HG03025 (cell line): Measurements from ENCODE around the gene FAHD2B.
"Not testable (repeated sequence)": the region's sequence is repeated elsewhere in the genome, so short reads cannot be mapped to it uniquely, and the experiment has no call there.

Source experiments
- ATAC-seq: cut with Tn5 transposase; IDR thresholded peaks from one replicate; pipeline ENCODE4 v1.9.1; 2021; ENCODE audit warnings: mild to moderate bottlenecking, moderate library complexity; ENCODE audit not compliant: unreplicated experiment, low FRiP score

Gene FAHD2B, protein sequence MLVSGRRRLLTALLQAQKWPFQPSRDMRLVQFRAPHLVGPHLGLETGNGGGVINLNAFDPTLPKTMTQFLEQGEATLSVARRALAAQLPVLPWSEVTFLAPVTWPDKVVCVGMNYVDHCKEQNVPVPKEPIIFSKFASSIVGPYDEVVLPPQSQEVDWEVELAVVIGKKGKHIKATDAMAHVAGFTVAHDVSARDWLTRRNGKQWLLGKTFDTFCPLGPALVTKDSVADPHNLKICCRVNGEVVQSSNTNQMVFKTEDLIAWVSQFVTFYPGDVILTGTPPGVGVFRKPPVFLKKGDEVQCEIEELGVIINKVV

DNA sequence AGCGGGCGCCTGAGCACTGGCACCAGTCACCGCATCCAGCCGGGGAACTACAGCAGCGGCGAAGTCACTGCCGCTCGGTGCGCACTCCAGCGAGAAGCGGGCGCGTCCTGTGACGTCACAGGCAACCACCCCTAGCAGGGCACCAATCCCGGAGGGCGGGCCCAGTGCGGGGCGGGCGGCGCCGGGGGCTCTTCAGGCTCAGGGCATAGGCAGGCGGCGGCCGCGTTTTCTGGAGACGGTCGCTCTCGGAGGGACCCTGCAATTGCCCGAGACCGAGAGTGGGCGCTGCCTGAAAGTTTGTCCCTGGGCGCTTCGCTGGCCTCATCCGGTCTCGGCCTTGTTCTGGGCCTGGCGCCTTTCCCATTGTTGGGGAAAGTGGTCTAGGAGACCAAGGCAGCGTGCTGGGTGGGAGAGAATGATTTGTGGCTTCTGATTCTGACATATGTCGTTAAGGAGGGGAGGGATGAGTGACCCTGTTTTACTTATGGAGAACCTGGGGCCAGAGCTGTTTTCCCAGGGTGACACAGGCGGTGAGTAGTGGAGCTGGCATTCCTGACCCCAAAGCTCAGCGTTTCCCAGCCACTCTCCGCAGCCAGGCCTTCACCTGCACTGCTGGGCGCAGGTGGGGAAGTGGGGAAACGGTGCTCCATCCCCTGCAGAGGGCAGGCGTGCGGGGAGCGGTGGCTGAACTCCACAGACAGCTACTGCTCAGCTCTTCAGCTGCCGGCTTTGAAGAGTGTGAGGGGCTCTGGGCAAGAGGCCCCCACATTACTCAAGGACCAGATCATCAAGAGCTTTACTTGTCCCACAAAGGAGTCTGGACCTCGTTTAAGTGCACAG, at the start of gene FAHD2B:
Gene FAHD2B, minus strand, starts transcription at position 111 of the 840 bp plus-strand sequence. CDS start 3,176 bp downstream, outside the sequence.
- ATAC-seq = peak; percentile 74

DNA sequence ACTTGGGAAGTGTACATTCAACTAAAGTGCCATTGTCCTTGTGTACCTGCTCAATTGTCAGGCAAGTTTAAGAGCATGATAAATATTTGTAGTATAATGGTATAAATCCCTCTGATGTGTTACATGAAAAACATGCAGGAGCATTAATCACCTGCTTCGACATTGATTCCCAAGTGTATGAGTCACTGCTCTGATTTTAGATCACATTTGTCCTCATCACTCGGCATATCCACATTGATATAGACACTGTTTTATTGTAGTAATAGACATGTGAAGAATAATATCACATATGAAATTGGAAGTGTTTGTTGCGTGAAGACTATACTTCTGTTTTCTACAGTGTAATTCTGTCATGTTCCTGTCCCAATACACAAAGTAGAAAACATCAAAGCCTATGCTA, 49.3 kb upstream of the FAHD2B start:
- not testable (repeated sequence) for ATAC-seq

DNA sequence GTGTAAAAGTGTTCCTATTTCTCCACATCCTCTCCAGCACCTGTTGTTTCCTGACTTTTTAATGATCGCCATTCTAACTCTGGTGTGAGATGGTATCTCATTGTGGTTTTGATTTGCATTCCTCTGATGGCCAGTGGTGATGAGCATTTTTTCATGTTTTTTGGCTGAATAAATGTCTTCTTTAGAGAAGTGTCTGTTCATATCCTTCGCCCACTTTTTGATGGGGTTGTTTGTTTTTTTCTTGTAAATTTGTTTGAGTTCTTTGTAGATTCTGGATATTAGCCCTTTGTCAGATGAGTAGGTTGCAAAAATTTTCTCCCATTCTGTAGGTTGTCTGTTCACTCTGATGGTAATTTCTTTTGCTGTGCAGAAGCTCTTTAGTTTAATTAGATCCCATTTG, 34.4 kb upstream of the FAHD2B start:
- ATAC-seq = not testable (repeated sequence)

DNA sequence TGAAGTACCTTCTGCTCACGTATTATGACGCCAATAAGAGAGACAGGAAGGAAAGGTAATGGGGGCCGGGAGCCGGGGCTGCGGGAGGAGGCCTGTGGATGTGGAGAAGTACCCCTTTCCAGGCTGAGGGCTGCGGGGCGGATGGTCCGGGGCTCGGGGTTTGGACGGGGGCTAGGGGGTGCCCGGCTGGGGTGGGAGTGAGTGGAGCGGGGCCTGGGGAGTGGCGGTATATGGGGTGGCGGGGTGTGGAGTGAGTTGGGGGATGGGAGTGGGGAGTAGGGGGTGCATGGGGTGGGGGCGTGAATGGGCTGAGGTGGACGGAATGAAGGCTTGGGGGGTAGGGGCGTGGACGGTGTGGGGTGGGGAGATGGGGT, 19.2 kb upstream of the FAHD2B start:
- ATAC-seq = not testable (repeated sequence)

DNA sequence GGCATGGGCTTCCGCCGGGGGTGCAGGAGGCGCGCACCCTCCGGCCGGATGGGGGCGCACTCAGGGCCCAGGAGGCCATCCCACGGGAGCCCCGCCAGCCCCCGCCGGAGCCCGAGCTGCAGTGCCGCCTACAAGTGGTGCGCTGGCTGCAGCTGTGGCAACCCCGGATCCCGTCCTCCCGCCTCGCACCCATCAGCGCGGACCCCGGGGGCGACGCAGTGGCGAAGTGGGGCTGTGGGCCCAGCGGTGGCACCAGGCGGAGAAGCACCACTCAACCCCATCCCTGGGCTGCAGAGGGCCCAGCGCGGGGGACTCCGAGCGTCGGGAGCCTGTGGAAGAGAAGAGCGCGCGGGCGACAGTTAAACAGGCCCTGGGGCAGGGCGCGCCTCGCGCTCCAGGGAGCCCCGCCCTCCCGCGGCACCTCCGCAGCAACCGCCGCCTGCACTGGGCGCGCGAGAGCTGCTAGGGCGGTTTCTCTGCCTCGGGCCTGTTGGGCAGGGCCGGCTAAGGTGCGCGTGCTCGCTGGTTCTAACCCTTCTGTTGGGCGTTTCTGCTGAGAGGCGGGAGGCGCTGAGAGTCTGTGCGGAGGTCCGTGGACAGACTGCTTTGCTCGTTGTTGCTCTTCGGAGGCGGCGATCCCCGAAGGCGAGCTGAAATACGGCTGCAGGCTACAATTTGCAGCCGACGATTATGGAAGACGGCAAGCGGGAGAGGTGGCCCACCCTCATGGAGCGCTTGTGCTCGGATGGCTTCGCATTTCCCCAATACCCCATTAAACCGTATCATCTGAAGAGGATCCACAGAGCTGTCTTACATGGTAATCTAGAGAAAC, 18.6 kb upstream of the FAHD2B start, which contains the start of gene ANKRD36:
Gene ANKRD36, plus strand, starts transcription at position 104 of the 832 bp plus-strand sequence. Its CDS starts 587 bp downstream, at position 691.
- ATAC-seq = peak; percentile 86

DNA sequence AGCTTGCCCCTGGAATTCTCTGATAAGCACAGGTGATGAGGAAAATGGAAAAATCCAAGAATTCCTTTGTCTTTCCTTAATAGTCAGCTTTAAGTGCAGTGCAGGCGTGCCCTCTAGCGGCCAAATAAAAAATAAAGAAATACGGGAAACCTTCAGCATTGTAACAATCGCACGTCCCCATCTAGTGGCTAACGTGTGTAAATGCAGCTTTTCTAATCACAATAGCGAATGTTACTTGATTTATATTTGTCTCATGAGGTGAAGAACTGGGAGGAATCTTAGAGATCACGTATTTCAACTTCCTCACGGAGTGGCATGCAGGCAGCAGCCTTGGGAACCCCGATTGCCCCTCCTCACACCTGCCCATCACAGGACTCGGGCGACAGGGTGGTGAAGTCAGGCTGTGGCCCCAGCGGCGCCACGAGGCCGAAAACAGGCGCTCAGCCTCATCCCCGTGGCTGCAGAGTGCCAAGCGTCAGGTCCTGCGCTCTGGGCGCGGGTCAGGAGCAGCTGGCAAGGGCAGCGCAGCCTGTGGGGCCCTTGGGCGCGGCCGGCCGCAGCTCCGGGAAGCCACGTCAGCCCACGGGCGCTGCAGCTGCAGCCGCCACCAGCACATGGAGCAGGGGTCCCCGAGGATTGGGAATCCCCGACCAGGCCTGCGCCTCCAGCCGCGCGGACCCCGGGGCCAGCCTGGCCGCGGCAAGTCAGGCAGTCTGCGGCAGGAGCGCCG, 17.8 kb upstream of the FAHD2B start:
- not testable (repeated sequence) for ATAC-seq

DNA sequence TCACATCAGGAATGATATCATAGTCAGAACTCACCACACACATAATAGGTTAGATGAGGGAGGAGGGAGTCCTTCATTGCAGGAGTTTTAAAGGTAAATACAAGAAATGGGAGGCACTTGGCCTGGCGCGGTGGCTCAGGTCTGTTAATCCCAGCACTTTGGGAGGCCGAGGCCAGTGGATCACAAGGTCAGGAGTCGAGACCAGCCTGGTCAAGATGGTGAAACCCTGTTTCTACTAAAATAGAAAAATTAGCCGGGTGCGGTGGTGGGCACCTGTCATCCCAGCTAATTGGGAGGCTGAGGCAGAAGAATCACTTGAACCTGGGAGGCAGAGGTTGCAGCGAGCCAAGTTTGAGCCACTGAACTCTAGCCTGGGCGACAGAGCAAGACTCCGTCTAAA, 16.6 kb upstream of the FAHD2B start:
- ATAC-seq = not testable (repeated sequence)

DNA sequence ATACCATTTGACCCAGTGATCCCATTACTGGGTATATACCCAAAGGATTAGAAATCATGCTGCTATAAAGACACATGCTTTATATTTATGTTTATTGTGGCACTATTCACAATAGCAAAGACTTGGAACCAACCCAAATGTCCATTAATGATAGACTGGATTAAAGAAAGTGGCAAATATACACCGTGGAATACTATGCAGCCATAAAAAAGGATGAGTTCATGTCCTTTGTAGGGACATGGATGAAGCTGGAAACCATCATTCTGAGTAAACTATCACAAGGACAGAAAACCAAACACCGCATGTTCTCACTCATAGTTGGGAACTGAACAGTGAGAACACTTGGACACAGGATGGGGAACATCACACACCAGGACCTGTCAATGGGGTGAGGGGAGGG, 12.2 kb upstream of the FAHD2B start:
- not testable (repeated sequence) for ATAC-seq

DNA sequence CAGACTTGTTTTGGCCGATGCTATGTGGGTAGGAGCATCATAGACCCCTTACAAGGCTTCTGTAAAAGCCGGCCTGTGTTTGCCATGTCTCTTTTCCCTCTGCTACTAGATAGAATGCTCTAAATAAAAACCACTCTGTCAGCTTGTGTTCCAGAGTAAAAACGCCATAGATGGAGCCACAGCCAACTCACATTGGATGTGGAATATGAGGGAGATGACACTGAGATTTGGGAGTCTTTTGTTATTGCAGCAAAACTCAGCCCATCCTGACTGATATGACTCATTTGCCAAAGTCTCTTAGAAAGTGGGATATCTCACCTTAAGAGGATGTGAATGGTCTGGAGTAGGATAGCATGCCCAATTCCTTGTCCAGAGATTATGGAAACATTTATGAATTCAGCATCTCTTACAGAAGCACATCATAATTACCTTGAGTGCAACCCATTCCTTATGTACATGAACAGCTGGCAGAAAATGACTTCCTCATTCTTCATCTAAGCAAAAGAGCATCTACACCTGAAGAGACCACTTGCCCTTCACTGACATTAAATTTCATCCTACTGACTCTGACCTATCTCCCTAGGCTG, 4.2 kb upstream of the FAHD2B start:
- not testable (repeated sequence) for ATAC-seq

DNA sequence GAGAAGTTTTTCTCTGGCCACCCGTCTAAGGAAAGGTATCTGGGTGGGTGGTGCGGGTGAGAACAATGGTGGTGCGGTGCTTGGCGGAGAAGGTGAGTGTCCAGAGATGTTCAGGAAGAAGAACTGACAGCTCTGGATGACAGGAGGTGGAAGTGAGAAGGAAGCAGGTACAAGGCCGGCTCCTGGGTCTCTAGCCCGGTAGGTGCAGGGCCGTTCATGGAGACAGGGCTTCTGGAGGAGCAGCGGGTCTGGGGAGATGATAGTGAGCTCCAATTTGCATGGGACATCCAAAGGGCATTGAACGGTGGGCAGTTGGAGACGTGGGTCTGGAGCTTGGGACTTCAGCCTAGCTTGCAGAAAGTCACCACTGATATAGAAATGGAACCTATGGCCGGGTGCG, 979 bp upstream of the FAHD2B start:
- no peak for ATAC-seq

DNA sequence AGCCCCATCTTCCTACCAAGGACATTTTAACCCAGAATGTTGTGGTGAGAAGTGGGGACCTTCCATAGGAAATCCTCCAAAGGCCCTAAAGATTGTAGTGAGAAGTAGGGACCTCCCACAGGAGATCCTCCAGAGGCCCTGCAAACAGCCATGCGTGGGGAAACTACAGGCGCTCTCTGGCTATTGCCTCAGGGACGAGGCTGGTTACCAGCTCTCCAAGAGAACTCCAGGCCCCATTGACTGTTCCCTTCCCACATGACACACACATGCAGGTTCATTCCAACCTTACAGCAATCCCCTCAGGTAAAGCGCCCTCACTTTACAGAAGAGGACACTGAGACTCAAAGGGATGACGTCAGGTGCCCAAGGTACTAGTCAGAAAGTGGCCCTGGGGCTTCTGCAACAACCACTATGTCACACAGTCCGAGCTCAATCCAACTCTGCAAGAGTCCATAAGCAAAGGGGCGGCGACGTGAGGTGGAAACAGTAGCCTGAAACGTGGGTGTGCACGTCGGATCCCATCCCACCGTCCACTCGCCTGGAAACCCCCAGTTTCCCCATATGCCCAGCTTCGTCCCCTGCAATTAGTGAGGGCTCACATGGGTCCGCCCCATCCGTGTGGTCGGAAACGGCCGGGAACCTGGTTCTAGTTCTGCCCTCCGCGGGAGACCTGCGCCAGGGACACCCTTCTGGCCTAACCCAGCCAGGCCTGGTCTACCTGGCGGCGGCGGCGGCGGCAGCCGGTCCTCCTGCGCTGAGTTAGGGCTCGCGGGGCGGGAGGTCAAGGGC, 505 bp downstream of the FAHD2B start:
- ATAC-seq = peak; percentile 6

DNA sequence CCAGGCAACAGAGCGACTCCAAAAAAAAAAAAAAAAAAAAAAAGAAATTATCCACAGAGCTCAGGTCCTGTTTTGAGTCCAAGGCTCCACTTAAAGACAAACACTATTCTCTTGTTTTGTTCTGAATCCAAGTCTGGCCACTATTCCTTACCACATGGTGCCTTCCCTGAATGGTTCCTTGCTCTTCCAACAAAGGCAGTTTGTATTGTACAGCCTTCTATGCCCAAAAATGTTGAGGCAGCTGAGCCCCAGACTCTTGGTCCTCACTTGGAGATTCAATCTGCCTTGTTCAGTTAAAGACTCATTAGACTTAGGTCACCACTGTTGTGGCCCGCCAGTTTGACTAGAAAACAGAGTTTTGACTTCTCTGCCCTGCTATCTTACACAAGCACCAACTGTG, 1.7 kb downstream of the FAHD2B start:
- ATAC-seq = not testable (repeated sequence)

DNA sequence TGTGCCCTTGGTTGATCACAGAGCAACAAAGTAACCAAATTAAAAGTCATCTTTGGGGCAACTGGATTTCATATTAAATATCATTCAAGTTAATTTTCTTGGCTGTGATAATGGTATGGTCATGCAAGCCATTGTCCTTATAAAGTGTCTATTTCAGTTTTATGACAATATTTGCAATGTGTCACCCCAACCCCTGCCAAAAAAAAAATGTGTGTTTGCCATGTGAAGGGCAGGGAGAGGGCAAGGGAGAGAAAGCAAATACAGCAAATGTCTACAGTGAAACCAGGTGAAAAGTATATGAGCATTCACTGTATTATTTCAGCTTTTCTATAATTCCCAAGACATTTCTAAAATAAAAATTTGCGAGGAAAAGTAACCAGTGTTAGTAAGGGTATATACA, 6.0 kb downstream of the FAHD2B start:
- ATAC-seq = not testable (repeated sequence)

DNA sequence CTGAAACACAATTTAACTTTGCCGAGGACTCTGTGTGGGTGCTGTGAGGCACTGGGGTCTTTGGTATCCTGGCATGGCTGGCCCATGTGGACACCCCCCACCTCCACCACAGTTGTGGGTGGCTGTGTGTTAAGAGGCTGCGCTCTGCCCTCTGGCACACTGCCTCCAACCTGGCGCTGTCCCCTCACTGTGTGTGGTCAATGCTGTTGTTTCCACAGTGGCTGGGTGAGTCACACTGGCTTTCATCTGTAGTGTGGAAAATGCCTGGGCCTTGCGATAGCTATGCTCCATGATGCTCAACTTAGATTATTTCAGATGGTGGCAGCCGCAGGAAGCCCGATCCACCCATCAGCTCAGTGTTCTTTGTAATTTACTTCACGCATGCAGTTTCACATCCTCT, 9.6 kb downstream of the FAHD2B start:
- not testable (repeated sequence) for ATAC-seq

DNA sequence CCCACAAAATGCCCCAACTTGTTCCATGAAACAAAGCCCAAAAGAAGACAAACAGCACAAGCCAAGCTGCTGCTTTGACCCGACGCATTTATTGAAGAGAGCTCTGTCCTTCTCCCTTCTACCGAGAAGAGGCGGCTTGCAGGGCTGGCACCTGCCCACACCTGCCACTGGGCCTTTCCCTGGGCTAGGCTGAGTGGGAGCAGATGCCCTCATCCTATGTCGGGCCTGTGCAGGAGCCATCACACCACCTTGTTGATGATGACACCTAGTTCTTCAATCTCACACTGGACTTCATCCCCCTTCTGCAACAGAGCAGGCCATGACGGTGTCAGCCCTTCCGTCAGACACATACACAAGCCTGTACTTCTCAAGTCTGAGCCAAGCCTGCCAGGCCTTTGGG, 11.2 kb downstream of the FAHD2B start:
- ATAC-seq = not testable (repeated sequence)

DNA sequence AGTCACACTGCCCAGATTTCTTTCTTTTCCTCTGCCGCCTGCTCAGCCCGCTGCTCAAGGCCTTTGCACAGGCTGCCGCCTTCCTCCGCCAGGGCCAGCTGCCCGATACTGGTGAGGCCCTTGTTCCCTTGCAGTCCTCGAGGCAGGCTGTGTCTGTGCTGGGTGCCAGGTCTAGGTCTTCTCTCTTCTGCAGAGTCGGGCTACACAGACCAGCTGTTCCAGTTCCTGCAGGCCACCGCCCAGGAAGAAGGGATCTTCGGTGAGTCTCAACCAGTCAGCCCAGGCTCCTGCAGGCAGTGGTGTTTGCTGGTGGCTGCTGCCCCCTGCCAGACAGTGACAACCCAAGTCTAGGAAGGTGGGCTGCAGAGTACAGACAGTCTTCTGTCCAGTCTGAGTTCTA, 12.5 kb downstream of the FAHD2B start:
- not testable (repeated sequence) for ATAC-seq

DNA sequence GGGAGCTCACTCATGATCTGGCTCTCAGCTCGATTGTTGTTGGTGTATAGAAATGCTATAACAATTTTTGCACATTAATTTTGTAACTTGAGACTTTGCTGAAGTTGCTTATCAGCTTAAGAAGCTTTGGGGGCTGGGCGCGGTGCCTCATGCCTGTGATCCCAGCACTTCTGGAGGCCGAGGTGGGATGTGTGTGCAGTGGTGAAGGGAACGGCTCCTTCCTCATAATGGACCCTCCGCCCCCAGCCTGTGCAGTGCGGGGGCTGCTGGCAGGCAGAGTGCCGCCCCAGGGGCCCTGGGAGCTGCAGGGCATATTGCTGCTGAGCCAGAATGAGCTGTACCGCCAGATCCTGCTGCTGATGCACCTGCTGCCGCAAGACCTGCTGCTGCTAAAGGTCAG, 13.8 kb downstream of the FAHD2B start:
- ATAC-seq = not testable (repeated sequence)

DNA sequence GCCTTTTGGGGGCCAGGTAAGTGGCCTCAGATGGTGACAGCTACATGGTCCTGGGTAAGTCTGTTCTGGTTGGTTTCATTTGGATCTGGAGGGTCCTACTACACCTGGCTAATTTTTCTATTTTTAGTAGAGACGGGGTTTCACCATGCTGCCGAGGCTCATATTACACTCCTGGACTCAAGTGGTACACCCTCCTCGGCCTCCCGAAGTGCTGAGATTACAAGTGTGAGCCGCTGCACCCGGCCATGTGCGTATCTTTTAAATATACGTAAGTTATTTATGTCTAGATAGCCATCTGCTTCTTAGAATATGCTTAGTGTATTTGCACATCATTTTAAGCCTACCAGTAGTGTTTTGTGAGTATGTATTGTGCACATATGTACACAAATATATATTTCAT, 17.5 kb downstream of the FAHD2B start:
- not testable (repeated sequence) for ATAC-seq

DNA sequence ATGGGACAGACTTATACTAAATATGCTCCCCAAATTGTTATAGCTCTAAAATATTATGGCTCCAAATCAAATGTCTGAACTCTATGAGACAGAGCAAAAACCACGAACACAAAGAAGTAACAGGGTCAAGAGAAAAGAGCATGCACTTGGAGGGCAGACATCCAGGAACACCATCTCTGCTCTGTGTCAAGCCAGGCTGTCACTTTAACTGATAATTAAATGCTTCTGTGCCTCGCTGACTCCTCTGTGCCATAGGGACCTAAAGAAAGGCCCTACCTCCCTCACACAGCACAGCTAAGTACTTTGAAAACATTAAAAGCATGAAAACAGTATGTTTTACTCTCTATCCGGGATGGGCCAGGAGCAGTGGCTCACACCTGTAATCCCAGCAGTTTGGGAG, 23.8 kb downstream of the FAHD2B start:
- not testable (repeated sequence) for ATAC-seq
